ENCODE measurements around the gene HIGD1A.

The HIGD1A gene

GRCh38 chr3:42733501-42734262 is 70.6 kb downstream of the HIGD1A start:
- no peak for TF ChIP-seq CTCF (IDR thresholded peaks at IDR 0.05; ENCODE audit: control insufficient read depth, extremely low read depth, insufficient read depth)
- no peak overlapping the region for H3K4me3 ChIP-seq (ENCODE audit: low read depth, low read length)
- no peak for DNase-seq (ENCODE audit: low read depth)
